Spinal cord (tissue), 10 donors: ENCODE measurements around the gene AGBL1. TPM values are rescaled to one million over a fixed set of nuclear protein-coding genes. Genes with fewer than 3 reads are reported as not detected.

ENCODE experiments used
- DNase-seq, 6 donors: peaks; one replicate each; pipeline versions ENCODE4 v3.0.0 to v3.0.0-alpha.2; 2013 to 2015; ENCODE audit warnings: low spot score in 6 of 6, low read depth in 4 of 6
- H3K27ac ChIP-seq: one replicate; pipeline ENCODE4 v1.5.1; 2013; ENCODE audit warnings: low read depth, low read length, control low read depth
- H3K27me3 ChIP-seq: one replicate; pipeline ENCODE4 v1.6.1; 2013; ENCODE audit warnings: low read length; ENCODE audit not compliant: control insufficient read depth, insufficient read depth
- H3K36me3 ChIP-seq: one replicate; pipeline ENCODE4 v1.6.1; 2013; ENCODE audit warnings: low read length; ENCODE audit not compliant: control insufficient read depth, insufficient read depth
- H3K4me1 ChIP-seq: one replicate; pipeline ENCODE4 v1.6.1; 2013; ENCODE audit warnings: low read length; ENCODE audit not compliant: control insufficient read depth, insufficient read depth
- H3K4me3 ChIP-seq: one replicate; pipeline ENCODE4 v1.5.1; 2013; ENCODE audit warnings: low read depth, low read length, control low read depth
- H3K9me3 ChIP-seq: one replicate; pipeline ENCODE4 v1.6.1; 2013; ENCODE audit warnings: low read length; ENCODE audit not compliant: control insufficient read depth, insufficient read depth
- WGBS: methylation state at CpG from one replicate; pipeline ENCODE4 v1.1.5; 2013; ENCODE audit warnings: missing lambda C conversion rate; ENCODE audit not compliant: insufficient coverage; 5-methylcytosine and 5-hydroxymethylcytosine counted together
- polyA plus RNA-seq, 2 donors: library from polyadenylated mRNA; unstranded; fragments of 120-200 nt; gene quantifications; one replicate each; pipeline ENCODE4 v1.2.1, GENCODE V29; 2013; ENCODE audit not compliant: insufficient read length in 2 of 2
- total RNA-seq, 2 donors: library from RNA; depleted of rRNA in 1 of 2; stranded (reverse); fragments of 120-200 nt in 1 of 2; fragments of >200 nt in 1 of 2; gene quantifications; one replicate each; pipeline versions ENCODE4 v1.2.3 to v1.2.4, GENCODE V29; 2013 to 2014
- donor health status: healthy.

The AGBL1 gene
- total and polyA plus RNA-seq, 4 donors = 0.33 to 1.1 (median 0.45) TPM

- H3K27me3 ChIP-seq = no peaks in the 10 kb centered on the region
- H3K36me3 ChIP-seq = no peaks in the 10 kb centered on the region
- H3K4me1 ChIP-seq = no peaks in the 10 kb centered on the region
- WGBS = no CpG with 5 or more reads among the region's 1 CpG
- H3K4me3 ChIP-seq = no peak overlapping the region
- H3K27ac ChIP-seq = no peak overlapping the region
- no peak for DNase-seq
- H3K9me3 ChIP-seq = no peaks in the 10 kb centered on the region
Observed at GRCh38 chr15:86353213-86353612, 273.5 kb downstream of the AGBL1 start.

GRCh38 chr15:86355361-86355760 lies 275.7 kb downstream of the AGBL1 start:
- H3K27ac ChIP-seq = no peak overlapping the region
- H3K4me1 ChIP-seq = no peaks in the 10 kb centered on the region
- H3K4me3 ChIP-seq = no peak overlapping the region
- H3K9me3 ChIP-seq = no peaks in the 10 kb centered on the region
- H3K27me3 ChIP-seq = no peaks in the 10 kb centered on the region
- peak in 1 of 6 donors; percentile 61 for DNase-seq
- H3K36me3 ChIP-seq = no peaks in the 10 kb centered on the region

- peak in 1 of 6 donors; percentile 31 for DNase-seq
- H3K4me3 ChIP-seq = no peak overlapping the region
- no peaks in the 10 kb centered on the region for H3K36me3 ChIP-seq
- H3K4me1 ChIP-seq = no peaks in the 10 kb centered on the region
- no peak overlapping the region for H3K27ac ChIP-seq
- no peaks in the 10 kb centered on the region for H3K9me3 ChIP-seq
- H3K27me3 ChIP-seq = no peaks in the 10 kb centered on the region
- 100% methylated on average over 1 of the region's 1 CpG for WGBS
Observed at GRCh38 chr15:86355801-86356200, 276.1 kb downstream of the AGBL1 start.

GRCh38 chr15:86362555-86362954 lies 282.9 kb downstream of the AGBL1 start:
- Histone ChIP-seq H3K36me3 (no peaks in the 10 kb centered on the region), H3K4me1 (no peaks in the 10 kb centered on the region), H3K4me3 (no peak overlapping the region), H3K9me3 (peaks cover 3% of the 10 kb centered on the region), H3K27ac (no peak overlapping the region), H3K27me3 (no peaks in the 10 kb centered on the region)
- DNase-seq = no peak

GRCh38 chr15:86373147-86373546 lies 293.5 kb downstream of the AGBL1 start:
- DNase-seq = peak in 1 of 6 donors; percentile 44
- no peaks in the 10 kb centered on the region for H3K27me3 ChIP-seq
- no peaks in the 10 kb centered on the region for H3K36me3 ChIP-seq
- no peak overlapping the region for H3K4me3 ChIP-seq
- H3K4me1 ChIP-seq = no peaks in the 10 kb centered on the region
- H3K9me3 ChIP-seq = no peaks in the 10 kb centered on the region
- no CpG with 5 or more reads among the region's 1 CpG for WGBS
- H3K27ac ChIP-seq = no peak overlapping the region

- peak in 1 of 6 donors; percentile 75 for DNase-seq
- H3K36me3 ChIP-seq = no peaks in the 10 kb centered on the region
- WGBS = 92% methylated on average over 1 of the region's 1 CpG
- H3K9me3 ChIP-seq = no peaks in the 10 kb centered on the region
- no peak overlapping the region for H3K4me3 ChIP-seq
- no peak overlapping the region for H3K27ac ChIP-seq
- H3K27me3 ChIP-seq = no peaks in the 10 kb centered on the region
- H3K4me1 ChIP-seq = no peaks in the 10 kb centered on the region
Observed at GRCh38 chr15:86375733-86376280, 296.1 kb downstream of the AGBL1 start.

- no peaks in the 10 kb centered on the region for H3K27me3 ChIP-seq
- no peak for DNase-seq
- no peaks in the 10 kb centered on the region for H3K36me3 ChIP-seq
- H3K9me3 ChIP-seq = no peaks in the 10 kb centered on the region
- WGBS = no CpG with 5 or more reads among the region's 1 CpG
- H3K27ac ChIP-seq = no peak overlapping the region
- H3K4me1 ChIP-seq = no peaks in the 10 kb centered on the region
- no peak overlapping the region for H3K4me3 ChIP-seq
Observed at GRCh38 chr15:86377914-86378313, 298.2 kb downstream of the AGBL1 start.

GRCh38 chr15:86382341-86382740 lies 302.7 kb downstream of the AGBL1 start:
- 71% methylated on average over 1 of the region's 5 CpGs for WGBS
- Histone ChIP-seq H3K27me3 (no peaks in the 10 kb centered on the region), H3K4me1 (no peaks in the 10 kb centered on the region), H3K9me3 (no peaks in the 10 kb centered on the region), H3K27ac (no peak overlapping the region), H3K36me3 (no peaks in the 10 kb centered on the region), H3K4me3 (no peak overlapping the region)
- DNase-seq = peak in 2 of 6 donors; percentile 8 to 81

- WGBS = 92% methylated on average over 5 of the region's 6 CpGs
Observed at GRCh38 chr15:86383611-86384010, 303.9 kb downstream of the AGBL1 start.

GRCh38 chr15:86384186-86384585 lies 304.5 kb downstream of the AGBL1 start:
- H3K27ac ChIP-seq = no peak overlapping the region
- peak in 1 of 6 donors; percentile 60 for DNase-seq
- no peaks in the 10 kb centered on the region for H3K27me3 ChIP-seq
- H3K9me3 ChIP-seq = no peaks in the 10 kb centered on the region
- H3K4me1 ChIP-seq = no peaks in the 10 kb centered on the region
- no peaks in the 10 kb centered on the region for H3K36me3 ChIP-seq
- no peak overlapping the region for H3K4me3 ChIP-seq
- WGBS = no CpG with 5 or more reads among the region's 6 CpGs

More at GRCh38 chr15:86383611-86384010, 303.9 kb downstream of the AGBL1 start:
- Histone ChIP-seq H3K36me3 (no peaks in the 10 kb centered on the region), H3K4me1 (no peaks in the 10 kb centered on the region), H3K9me3 (no peaks in the 10 kb centered on the region), H3K27ac (no peak overlapping the region), H3K4me3 (no peak overlapping the region), H3K27me3 (no peaks in the 10 kb centered on the region)
- no peak for DNase-seq
